ENCODE results near the gene PRXL2A.
"Not testable (repeated sequence)": the region's sequence is repeated elsewhere in the genome, so short reads cannot be mapped to it uniquely, and the experiment has no call there.

PRXL2A gene

DNA sequence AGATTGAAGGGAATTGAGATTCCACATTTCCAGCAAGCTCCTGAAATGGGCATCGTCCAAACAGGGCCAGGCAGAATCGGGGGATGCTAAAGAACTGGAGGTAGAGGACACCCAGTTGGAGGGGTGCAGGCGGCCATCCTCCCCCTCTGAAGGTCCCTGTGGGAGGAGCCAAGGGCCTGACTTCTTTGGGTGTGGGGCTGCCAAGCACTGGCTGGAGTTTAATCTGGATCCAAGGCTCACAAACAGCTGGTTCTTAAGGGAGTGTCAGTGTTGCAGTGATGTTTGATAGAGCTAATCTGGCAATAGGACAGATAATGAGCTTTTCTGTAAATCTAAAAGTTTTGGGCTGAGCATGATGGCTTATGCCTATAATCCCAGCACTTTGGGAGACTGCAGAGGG is 66.6 kb downstream of the PRXL2A start:
- no peak for DNase-seq (ENCODE audit: low read depth in 2 of 2)

DNA sequence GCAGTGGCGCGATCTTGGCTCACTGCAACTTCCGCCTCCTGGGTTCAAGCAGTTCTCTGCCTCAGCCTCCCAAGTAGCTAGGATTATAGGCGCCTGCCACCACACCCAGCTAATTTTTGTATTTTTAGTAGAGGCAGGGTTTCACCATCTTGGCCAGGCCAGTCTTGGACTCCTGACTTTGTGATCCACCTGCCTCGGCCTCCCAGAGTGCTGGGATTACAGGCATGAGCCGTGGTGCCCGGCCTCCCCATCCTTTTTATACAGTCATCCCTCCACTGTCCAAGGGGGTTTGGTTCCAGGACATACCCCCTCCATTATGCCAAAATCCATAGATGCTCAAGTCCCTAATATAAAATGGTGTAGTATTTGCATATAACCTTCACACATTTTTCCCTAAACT is 67.3 kb downstream of the PRXL2A start:
- not testable (repeated sequence) for DNase-seq (ENCODE audit: low read depth in 2 of 2)

DNA sequence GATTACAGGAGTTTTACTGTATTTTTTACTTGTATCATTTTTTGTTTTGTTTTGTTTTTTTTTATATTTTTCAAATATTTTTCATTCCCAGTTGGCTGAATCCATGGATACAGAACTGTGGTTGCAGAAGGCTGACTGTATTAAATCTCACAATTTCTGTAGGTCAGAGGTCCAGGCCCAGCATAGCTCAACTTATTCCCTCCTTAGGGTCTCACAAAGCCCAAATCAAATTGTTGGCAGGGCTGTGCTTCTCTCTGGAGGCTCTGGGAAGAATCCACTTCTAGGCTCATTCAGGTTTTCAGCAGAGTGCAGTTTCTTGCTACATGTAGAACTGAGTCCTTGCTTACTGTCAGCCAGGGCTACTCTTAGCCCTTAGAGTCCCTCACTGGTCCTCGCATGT is 68.3 kb downstream of the PRXL2A start:
- DNase-seq (ENCODE audit: low read depth in 2 of 2): no peak

DNA sequence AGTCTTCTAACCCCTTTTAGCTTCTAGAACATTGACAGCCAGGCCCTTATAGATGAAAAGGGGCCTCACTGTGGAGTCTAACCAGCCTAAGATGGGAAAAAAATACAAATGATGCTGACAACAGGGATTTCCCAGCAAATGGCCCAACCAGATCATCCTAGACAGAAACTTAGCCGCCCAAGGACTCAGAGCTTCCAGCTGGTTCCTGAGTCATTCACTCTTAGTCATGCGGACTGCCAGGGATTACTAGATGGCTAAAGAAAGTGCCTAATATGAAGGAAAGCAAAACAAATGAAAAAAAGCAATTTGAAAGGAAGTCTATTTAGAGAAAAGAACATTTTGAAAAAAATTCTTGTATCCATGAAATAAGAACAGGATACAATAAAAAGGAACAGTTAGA is 69.5 kb downstream of the PRXL2A start:
- DNase-seq (ENCODE audit: low read depth in 2 of 2): no peak

DNA sequence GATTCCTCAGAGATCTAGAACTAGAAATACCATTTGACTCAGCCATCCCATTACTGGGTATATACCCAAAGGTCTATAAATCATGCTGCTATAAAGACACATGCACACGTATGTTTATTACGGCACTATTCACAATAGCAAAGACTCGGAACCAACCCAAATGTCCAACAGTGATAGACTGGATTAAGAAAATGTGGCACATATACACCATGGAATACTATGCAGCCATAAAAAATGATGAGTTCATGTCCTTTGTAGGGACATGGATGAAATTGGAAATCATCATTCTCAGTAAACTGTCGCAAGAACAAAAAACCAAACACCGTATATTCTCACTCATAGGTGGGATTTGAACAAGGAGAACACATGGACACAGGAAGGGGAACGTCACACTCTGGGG is 72.0 kb downstream of the PRXL2A start:
- DNase-seq (ENCODE audit: low read depth in 2 of 2): not testable (repeated sequence)

DNA sequence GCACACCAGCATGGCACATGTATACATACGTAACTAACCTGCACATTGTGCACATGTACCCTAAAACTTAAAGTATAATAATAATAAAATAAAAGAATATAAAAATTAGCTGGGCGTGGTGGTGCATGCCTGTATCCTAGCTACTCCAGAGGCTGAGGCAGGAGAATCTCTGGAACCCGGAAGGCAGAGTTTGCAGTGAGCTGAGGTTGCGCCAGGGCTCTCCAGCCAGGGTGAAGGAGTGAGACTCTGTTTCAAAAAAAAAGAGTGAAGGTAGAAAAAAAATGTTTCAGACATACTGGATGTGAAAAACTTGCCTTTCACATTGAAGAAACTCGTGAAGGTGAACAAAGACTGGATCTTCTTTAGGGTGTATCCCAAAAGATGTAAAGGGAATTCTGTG is 72.5 kb downstream of the PRXL2A start:
- no peak for DNase-seq (ENCODE audit: low read depth in 2 of 2)

DNA sequence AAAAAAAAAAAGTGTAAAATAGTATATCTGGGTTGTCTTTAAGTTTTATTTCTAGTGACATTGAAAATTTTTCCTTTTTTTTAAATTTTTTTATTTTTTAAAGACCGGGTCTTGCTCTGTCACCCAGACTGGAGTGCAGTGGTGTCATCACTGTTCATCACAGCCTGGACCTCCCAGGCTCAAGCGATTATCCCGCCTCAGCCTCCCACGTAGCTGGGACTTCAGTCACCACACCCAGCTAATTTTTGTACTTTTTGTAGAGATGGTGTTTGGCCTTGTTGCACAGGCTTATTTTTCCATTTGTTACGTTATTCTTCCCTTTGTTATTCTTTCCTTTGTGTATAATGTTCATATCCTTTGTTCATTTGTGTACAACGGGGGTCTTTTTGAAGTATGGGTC is 75.9 kb downstream of the PRXL2A start:
- DNase-seq (ENCODE audit: low read depth in 2 of 2): no peak

DNA sequence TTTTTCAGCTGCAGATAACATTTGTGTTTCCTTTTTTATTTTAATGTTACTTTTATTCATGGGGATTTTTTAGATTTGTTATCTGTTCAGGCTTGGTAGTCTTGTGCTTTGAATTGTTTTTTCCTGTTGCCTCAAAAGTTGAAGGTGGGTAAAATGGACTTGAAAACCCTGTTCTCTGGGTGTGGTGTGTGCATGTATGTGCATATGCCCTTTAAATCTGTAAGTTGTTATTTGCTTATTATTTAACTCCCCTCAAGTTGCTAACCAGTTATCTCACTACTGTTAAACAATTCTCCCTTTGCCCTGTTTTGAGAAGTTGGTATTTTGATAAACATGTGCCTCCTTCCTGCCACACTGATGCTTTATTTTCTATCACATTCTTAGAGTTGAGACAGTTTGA is 76.3 kb downstream of the PRXL2A start:
- no peak for DNase-seq (ENCODE audit: low read depth in 2 of 2)

DNA sequence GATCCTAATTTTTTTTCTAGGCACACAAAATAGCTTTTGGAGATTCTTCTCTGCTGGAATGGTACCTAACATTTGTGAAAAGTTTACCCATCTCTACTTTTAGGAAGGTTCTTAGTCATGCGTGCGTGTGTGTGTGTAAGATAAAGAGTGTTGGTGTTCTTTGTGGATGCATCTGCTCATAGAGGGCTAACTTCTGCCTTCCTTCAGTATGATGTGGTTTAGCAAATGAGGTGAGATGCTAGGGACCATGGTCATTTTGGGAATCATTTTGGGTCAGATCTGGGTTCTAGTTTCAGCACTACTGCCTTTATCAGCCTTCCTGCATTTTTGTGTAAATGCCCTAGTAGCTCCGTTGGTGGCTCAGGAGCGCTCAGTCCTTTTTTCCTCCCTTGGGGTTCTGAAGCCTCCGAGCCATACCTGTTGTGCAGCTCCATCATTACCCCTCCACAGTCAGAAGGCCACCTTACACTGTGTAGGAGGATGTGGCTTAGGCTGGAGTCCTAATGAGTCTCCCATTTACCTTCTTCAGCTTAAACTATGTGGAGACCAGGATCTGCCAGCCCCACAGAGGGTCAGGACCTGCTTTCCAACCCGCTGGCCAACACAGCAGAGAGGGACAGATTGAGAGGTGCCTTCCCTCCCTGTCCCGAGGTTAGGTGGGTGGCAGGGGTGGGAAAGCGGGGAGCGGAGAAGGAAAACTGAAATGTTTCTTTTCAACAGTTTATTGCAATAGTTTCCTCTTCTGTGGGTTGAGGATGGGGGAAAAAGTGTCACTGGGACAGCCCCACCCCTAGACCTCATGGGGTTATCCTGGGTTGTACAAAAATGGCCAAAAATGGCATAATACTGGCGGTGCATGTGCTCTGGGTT is 77.0 kb downstream of the PRXL2A start:
- DNase-seq (ENCODE audit: low read depth in 2 of 2): no peak

DNA sequence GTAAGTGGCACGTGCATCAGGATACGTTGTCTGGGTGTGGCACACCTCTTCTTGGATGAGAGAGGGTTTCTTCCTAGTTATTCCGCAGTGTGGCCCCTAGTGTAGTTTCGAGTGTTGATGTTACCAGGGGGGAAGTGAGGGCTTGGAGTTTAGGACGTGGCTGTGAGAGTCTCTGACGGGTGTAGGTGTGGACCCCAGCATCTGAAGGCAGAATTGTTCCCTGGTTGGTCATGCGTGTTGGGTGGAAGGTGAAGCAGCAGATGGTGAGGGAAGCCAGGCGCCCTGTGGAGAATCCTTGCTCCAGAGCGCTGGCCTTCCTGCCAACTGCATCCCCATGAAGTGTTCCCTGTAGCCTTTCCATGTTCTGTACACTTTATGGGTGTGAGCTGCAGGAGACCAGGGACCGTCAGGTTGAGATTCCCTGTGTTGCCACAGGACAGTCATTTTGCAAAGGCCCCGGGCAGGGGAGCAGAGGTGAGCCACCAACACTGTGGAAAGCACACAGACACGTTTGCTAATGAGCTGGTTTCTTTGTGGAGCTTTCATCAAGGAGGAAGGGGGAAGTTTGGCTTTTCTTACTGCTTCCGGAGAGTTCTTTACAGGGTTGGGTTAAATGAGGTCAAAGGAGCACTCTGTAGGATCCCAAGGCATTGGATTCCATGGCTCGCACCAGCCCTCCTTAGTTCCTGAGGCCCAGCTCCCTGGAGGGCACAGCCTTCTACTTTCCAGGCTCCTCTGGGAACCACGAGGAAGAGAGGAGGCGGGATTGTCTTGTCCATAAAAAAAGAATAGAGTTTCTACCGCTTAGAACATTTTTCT is 77.8 kb downstream of the PRXL2A start:
- DNase-seq (ENCODE audit: low read depth in 2 of 2): no peak

All from stimulated activated CD8-positive, alpha-beta memory T cell treated with anti-CD3 and anti-CD28 coated beads, Interleukin-15, amount 100 ng/mL, for 4 hours (primary cell).